ENCODE measurements around the gene LAMP5.

The LAMP5 gene

GRCh38 chr20:9514461-9515213 lies at the start of gene LAMP5:
TSS of gene LAMP5 (plus strand) at chr20:9514590. CDS start at chr20:9514853, 263 bp downstream.
- Histone ChIP-seq H2AFZ (ENCODE audit: low read depth, low read length) (no peak within 1 kb of the TSS), H3K27me3 (ENCODE audit: low read depth, low read length) (0 out of 2 replicates have a peak, but pooled peaks cover 4% of the 10 kb centered on the region), H3K79me2 (ENCODE audit: low read length) (no peaks in the 10 kb centered on the region), H3K27ac (ENCODE audit: low read length) (no peak within 1 kb of the TSS), H3K36me3 (replicated peaks; ENCODE audit: low read depth, low read length) (no peaks in the 10 kb centered on the region), H3K4me1 (ENCODE audit: low read length) (no peaks in the 10 kb centered on the region), H3K4me3 (ENCODE audit: low read length) (no peak within 1 kb of the TSS), H3K9ac (ENCODE audit: low read length) (no peak within 1 kb of the TSS), H4K20me1 (ENCODE audit: insufficient read depth, low read length) (no peaks in the 10 kb centered on the region), H3K4me2 (ENCODE audit: low read length) (no peak within 1 kb of the TSS), H3K9me3 (ENCODE audit: insufficient read depth, low read length) (no peaks in the 10 kb centered on the region)
- TF ChIP-seq EZH2phosphoT487 (IDR thresholded peaks at IDR 0.05; ENCODE audit: low read depth), result no peak
- TF ChIP-seq CTCF (IDR thresholded peaks at IDR 0.05; ENCODE audit: low read depth, low read length), result no peak

- no peak for TF ChIP-seq EZH2phosphoT487 (IDR thresholded peaks at IDR 0.05; ENCODE audit: low read depth)
- TF ChIP-seq CTCF (IDR thresholded peaks at IDR 0.05; ENCODE audit: low read depth, low read length), result peak; percentile 66
- Histone ChIP-seq H3K79me2 (ENCODE audit: low read length) (no peaks in the 10 kb centered on the region), H2AFZ (ENCODE audit: low read depth, low read length) (no peak overlapping the region), H3K36me3 (replicated peaks; ENCODE audit: low read depth, low read length) (no peaks in the 10 kb centered on the region), H3K9ac (ENCODE audit: low read length) (no peak overlapping the region), H4K20me1 (ENCODE audit: insufficient read depth, low read length) (no peaks in the 10 kb centered on the region), H3K27me3 (ENCODE audit: low read depth, low read length) (peaks cover 15% of the 10 kb centered on the region), H3K4me1 (ENCODE audit: low read length) (no peaks in the 10 kb centered on the region), H3K4me3 (ENCODE audit: low read length) (no peak overlapping the region), H3K27ac (ENCODE audit: low read length) (no peak overlapping the region), H3K4me2 (ENCODE audit: low read length) (no peak overlapping the region), H3K9me3 (ENCODE audit: insufficient read depth, low read length) (no peaks in the 10 kb centered on the region)
Observed at GRCh38 chr20:9467995-9468394, 46.4 kb upstream of the LAMP5 start.

- H3K4me1 ChIP-seq (ENCODE audit: low read length), result no peaks in the 10 kb centered on the region
- H3K9ac ChIP-seq (ENCODE audit: low read length), result no peak overlapping the region
- TF ChIP-seq EZH2phosphoT487 (IDR thresholded peaks at IDR 0.05; ENCODE audit: low read depth) (no peak), CTCF (IDR thresholded peaks at IDR 0.05; ENCODE audit: low read depth, low read length) (no peak)
- H2AFZ ChIP-seq (ENCODE audit: low read depth, low read length), result no peak overlapping the region
- H3K27me3 ChIP-seq (ENCODE audit: low read depth, low read length), result peaks cover 48% of the 10 kb centered on the region
- H3K79me2 ChIP-seq (ENCODE audit: low read length), result no peaks in the 10 kb centered on the region
- H3K27ac ChIP-seq (ENCODE audit: low read length), result no peak overlapping the region
- no peaks in the 10 kb centered on the region for H3K36me3 ChIP-seq (replicated peaks; ENCODE audit: low read depth, low read length)
- no peaks in the 10 kb centered on the region for H3K9me3 ChIP-seq (ENCODE audit: insufficient read depth, low read length)
- no peak overlapping the region for H3K4me2 ChIP-seq (ENCODE audit: low read length)
- H4K20me1 ChIP-seq (ENCODE audit: insufficient read depth, low read length), result no peaks in the 10 kb centered on the region
- H3K4me3 ChIP-seq (ENCODE audit: low read length), result no peak overlapping the region
Observed at GRCh38 chr20:9474835-9475415, 39.5 kb upstream of the LAMP5 start.

- Histone ChIP-seq H3K9ac (ENCODE audit: low read length) (no peak overlapping the region), H3K4me3 (ENCODE audit: low read length) (no peak overlapping the region), H3K4me1 (ENCODE audit: low read length) (no peaks in the 10 kb centered on the region), H3K27ac (ENCODE audit: low read length) (no peak overlapping the region), H3K9me3 (ENCODE audit: insufficient read depth, low read length) (no peaks in the 10 kb centered on the region), H3K79me2 (ENCODE audit: low read length) (no peaks in the 10 kb centered on the region), H2AFZ (ENCODE audit: low read depth, low read length) (no peak overlapping the region), H4K20me1 (ENCODE audit: insufficient read depth, low read length) (no peaks in the 10 kb centered on the region), H3K27me3 (ENCODE audit: low read depth, low read length) (peaks cover 46% of the 10 kb centered on the region), H3K4me2 (ENCODE audit: low read length) (no peak overlapping the region), H3K36me3 (replicated peaks; ENCODE audit: low read depth, low read length) (no peaks in the 10 kb centered on the region)
- TF ChIP-seq CTCF (IDR thresholded peaks at IDR 0.05; ENCODE audit: low read depth, low read length), result no peak
- TF ChIP-seq EZH2phosphoT487 (IDR thresholded peaks at IDR 0.05; ENCODE audit: low read depth), result no peak
Observed at GRCh38 chr20:9475456-9475855, 38.9 kb upstream of the LAMP5 start.

All from OCI-LY3 (cell line).